Activated naive CD8-positive, alpha-beta T cell treated with anti-CD3 and anti-CD28 coated beads, Interleukin-2, amount 10 ng/mL, durations not matched to agents 7 days and 5 days (primary cell): ENCODE results near the gene HOXB2. TPM values are rescaled to one million over a fixed set of nuclear protein-coding genes. Genes with fewer than 3 reads are reported as not detected.

Source experiments
- ATAC-seq: fragments of 150-1000 bp; cut with Tn5 transposase; one replicate; pipeline ENCODE4 v1.10.0; 2021; ENCODE audit warnings: low read depth, moderate library complexity
- POLR2A ChIA-PET: fragments of 350-600 bp; sonication (Branson Sonifier 250); formaldehyde crosslinking; loops from one replicate; lab custom pipeline; 2021; ENCODE audit warnings: antibody characterized with exemption; lab: Charles Lee
- DNase-seq: peaks from one replicate; pipeline ENCODE4 v3.0.0; 2021
- H3K27ac Mint-ChIP-seq: one replicate; pipeline ENCODE4 v1.8.0; 2022; ENCODE audit warnings: mild to moderate bottlenecking, mixed read lengths
- H3K27me3 Mint-ChIP-seq: one replicate; pipeline ENCODE4 v1.8.0; 2022; ENCODE audit warnings: mild to moderate bottlenecking, moderate library complexity, mixed read lengths
- H3K36me3 Mint-ChIP-seq: one replicate; pipeline ENCODE4 v1.8.0; 2021; ENCODE audit warnings: mild to moderate bottlenecking, mixed read lengths
- H3K4me1 Mint-ChIP-seq: one replicate; pipeline ENCODE4 v1.8.0; 2021; ENCODE audit warnings: mixed read lengths
- H3K4me3 Mint-ChIP-seq: one replicate; pipeline ENCODE4 v1.8.0; 2022; ENCODE audit warnings: mild to moderate bottlenecking, moderate library complexity, mixed read lengths
- H3K9me3 Mint-ChIP-seq: one replicate; pipeline ENCODE4 v1.8.0; 2021; ENCODE audit warnings: mixed read lengths
- total RNA-seq, 2 experiments: library from RNA; stranded (reverse); gene quantifications; one replicate each; pipeline ENCODE4 v1.2.3, GENCODE V29; 2021

Gene HOXB2
- total RNA-seq, 2 experiments from 2014 or later: 19.5 to 20.0 TPM

GRCh38 chr17:48551214-48551555, 6.3 kb upstream of the HOXB2 start:
- peaks cover 12% of the 10 kb centered on the region for H3K36me3 Mint-ChIP-seq
- H3K27ac Mint-ChIP-seq: no peak overlapping the region
- POLR2A ChIA-PET: no interaction called here

GRCh38 chr17:48550502-48551213, 5.7 kb upstream of the HOXB2 start:
- DNase-seq (no peak), ATAC-seq (no peak)
- Mint-ChIP-seq H3K36me3 (peaks cover 12% of the 10 kb centered on the region), H3K4me3 (no peak overlapping the region), H3K9me3 (no peaks in the 10 kb centered on the region), H3K27me3 (peaks cover 4% of the 10 kb centered on the region), H3K27ac (no peak overlapping the region), H3K4me1 (peaks cover 31% of the 10 kb centered on the region)
- POLR2A ChIA-PET: no interaction called here

More at GRCh38 chr17:48551214-48551555, 6.3 kb upstream of the HOXB2 start:
- no peak for DNase-seq
- Mint-ChIP-seq H3K9me3 (no peaks in the 10 kb centered on the region), H3K27me3 (peaks cover 9% of the 10 kb centered on the region), H3K4me3 (no peak overlapping the region), H3K4me1 (peaks cover 31% of the 10 kb centered on the region)
- no peak for ATAC-seq

- Mint-ChIP-seq H3K4me3 (no peak overlapping the region), H3K27me3 (peaks cover 4% of the 10 kb centered on the region), H3K9me3 (no peaks in the 10 kb centered on the region), H3K36me3 (peaks cover 12% of the 10 kb centered on the region), H3K27ac (no peak overlapping the region), H3K4me1 (peaks cover 32% of the 10 kb centered on the region)
- ATAC-seq: no peak
- POLR2A ChIA-PET: no interaction called here
- DNase-seq: no peak
Observed at GRCh38 chr17:48549914-48550501, 5.1 kb upstream of the HOXB2 start.

GRCh38 chr17:48549281-48549630, 4.3 kb upstream of the HOXB2 start:
- Mint-ChIP-seq H3K27ac (no peak overlapping the region), H3K4me1 (peaks cover 31% of the 10 kb centered on the region), H3K4me3 (no peak overlapping the region), H3K27me3 (peaks cover 2% of the 10 kb centered on the region), H3K9me3 (no peaks in the 10 kb centered on the region), H3K36me3 (peaks cover 12% of the 10 kb centered on the region)
- ATAC-seq (no peak), DNase-seq (no peak)
- POLR2A ChIA-PET: no interaction called here

- Mint-ChIP-seq H3K27ac (peak overlapping the region; percentile 84), H3K9me3 (no peaks in the 10 kb centered on the region), H3K36me3 (peaks cover 13% of the 10 kb centered on the region), H3K4me3 (peak overlapping the region; percentile 74), H3K27me3 (peaks cover 8% of the 10 kb centered on the region), H3K4me1 (peaks cover 33% of the 10 kb centered on the region)
- ATAC-seq (no peak), DNase-seq (no peak)
- POLR2A ChIA-PET: no interaction called here
Observed at GRCh38 chr17:48548523-48549280, 3.8 kb upstream of the HOXB2 start.

GRCh38 chr17:48547808-48548522, 3.1 kb upstream of the HOXB2 start:
- Mint-ChIP-seq H3K4me3 (peak overlapping the region; percentile 74), H3K27ac (peak overlapping the region; percentile 84), H3K27me3 (peaks cover 11% of the 10 kb centered on the region), H3K4me1 (peaks cover 34% of the 10 kb centered on the region), H3K36me3 (peaks cover 12% of the 10 kb centered on the region), H3K9me3 (no peaks in the 10 kb centered on the region)
- POLR2A ChIA-PET: interaction anchor here (1.0 to 2.3 kb wide), 3 partner anchors 34 to 113 kb away, joined by 4 to 13 read pairs (median 5); no protein-coding TSS in a partner anchor
- peak; percentile 53 for DNase-seq
- ATAC-seq: no peak

GRCh38 chr17:48546924-48547807, 2.3 kb upstream of the HOXB2 start:
- DNase-seq (no peak), ATAC-seq (no peak)
- H3K4me3 Mint-ChIP-seq: peak overlapping the region; percentile 74

GRCh38 chr17:48546137-48546923, 1.4 kb upstream of the HOXB2 start:
- Mint-ChIP-seq H3K4me1 (peaks cover 42% of the 10 kb centered on the region), H3K27me3 (peaks cover 11% of the 10 kb centered on the region), H3K36me3 (peaks cover 12% of the 10 kb centered on the region), H3K9me3 (no peaks in the 10 kb centered on the region), H3K27ac (peak overlapping the region; percentile 84), H3K4me3 (peak overlapping the region; percentile 74)
- ATAC-seq (no peak), DNase-seq (no peak)
- POLR2A ChIA-PET: interaction anchor here (0.6 to 2.3 kb wide), 8 partner anchors 13 to 111 kb away, joined by 3 to 13 read pairs (median 4); partner anchors contain the start of gene HOXB4

More at GRCh38 chr17:48546924-48547807, 2.3 kb upstream of the HOXB2 start:
- H3K36me3 Mint-ChIP-seq: peaks cover 15% of the 10 kb centered on the region
- peak overlapping the region; percentile 84 for H3K27ac Mint-ChIP-seq
- POLR2A ChIA-PET: interaction anchor here (1.0 to 2.3 kb wide), 7 partner anchors 23 to 112 kb away, joined by 3 to 13 read pairs (median 4); partner anchors contain the start of gene HOXB4
- H3K9me3 Mint-ChIP-seq: no peaks in the 10 kb centered on the region
- peaks cover 39% of the 10 kb centered on the region for H3K4me1 Mint-ChIP-seq
- H3K27me3 Mint-ChIP-seq: peaks cover 11% of the 10 kb centered on the region

GRCh38 chr17:48545539-48545938, 630 bp upstream of the HOXB2 start:
- POLR2A ChIA-PET: interaction anchor here (1.5 kb wide), 1 partner anchor 35 kb away, joined by 9 read pairs; no protein-coding TSS in a partner anchor
- no peak for ATAC-seq
- no peak for DNase-seq
- H3K27me3 Mint-ChIP-seq: peaks cover 14% of the 10 kb centered on the region
- H3K4me3 Mint-ChIP-seq: peak overlapping the region; percentile 96
- peak overlapping the region; percentile 28 for H3K27ac Mint-ChIP-seq
- H3K9me3 Mint-ChIP-seq: no peaks in the 10 kb centered on the region
- peaks cover 15% of the 10 kb centered on the region for H3K36me3 Mint-ChIP-seq
- H3K4me1 Mint-ChIP-seq: peaks cover 47% of the 10 kb centered on the region

GRCh38 chr17:48544349-48545021, 424 bp downstream of the HOXB2 start:
- Mint-ChIP-seq H3K4me3 (peak overlapping the region; percentile 96), H3K27ac (peak overlapping the region; percentile 97), H3K27me3 (peaks cover 17% of the 10 kb centered on the region), H3K36me3 (peaks cover 10% of the 10 kb centered on the region), H3K4me1 (peaks cover 51% of the 10 kb centered on the region), H3K9me3 (no peaks in the 10 kb centered on the region)
- POLR2A ChIA-PET: interaction anchor here (1.2 kb wide), 3 partner anchors 29 to 39 kb away, joined by 3 to 5 read pairs (median 3); no protein-coding TSS in a partner anchor
- ATAC-seq: no peak
- DNase-seq: peak; percentile 63

- peak overlapping the region; percentile 96 for H3K4me3 Mint-ChIP-seq
- POLR2A ChIA-PET: interaction anchor here (1.2 to 1.5 kb wide), 4 partner anchors 28 to 38 kb away, joined by 3 to 7 read pairs (median 4); no protein-coding TSS in a partner anchor
- peaks cover 8% of the 10 kb centered on the region for H3K36me3 Mint-ChIP-seq
- DNase-seq (peak; percentile 66), ATAC-seq (peak; percentile 30)
- H3K27ac Mint-ChIP-seq: peak overlapping the region; percentile 97
- H3K9me3 Mint-ChIP-seq: no peaks in the 10 kb centered on the region
- H3K27me3 Mint-ChIP-seq: peaks cover 18% of the 10 kb centered on the region
- peaks cover 50% of the 10 kb centered on the region for H3K4me1 Mint-ChIP-seq
Observed at GRCh38 chr17:48543854-48544348, 1.0 kb downstream of the HOXB2 start.
